NCI-H748 (cell line): ENCODE measurements around the gene KDM4F.
A peak's percentile ranks its signal among the peaks of the same experiment; 100 is the strongest.

Source experiments
- DNase-seq: peaks from one replicate; lab custom pipeline; 2025; ENCODE audit not compliant: unreplicated experiment; lab: John Stamatoyannopoulos, UW

Gene KDM4F

GRCh38 chr11:95059046-95059445 is 9.8 kb downstream of the KDM4F start:
- DNase-seq = no peak

GRCh38 chr11:95065336-95065735 is 16.1 kb downstream of the KDM4F start:
- DNase-seq = peak; percentile 29

GRCh38 chr11:95066716-95067038 is 17.5 kb downstream of the KDM4F start, which contains the start of gene SRSF8:
Gene SRSF8, plus strand, starts transcription at chr11:95066919. Its CDS starts 308 bp downstream, at chr11:95067227.
- DNase-seq = peak; percentile 83

- peak; percentile 85 for DNase-seq
These were observed 18.0 kb downstream of the KDM4F start for GRCh38 chr11:95067039-95067840.

- DNase-seq = no peak
These were observed 18.6 kb downstream of the KDM4F start for GRCh38 chr11:95067841-95068219.

GRCh38 chr11:95068549-95068948 is 19.3 kb downstream of the KDM4F start:
- DNase-seq = peak; percentile 88

- no peak for DNase-seq
These were observed 21.2 kb downstream of the KDM4F start for GRCh38 chr11:95070471-95070870.

GRCh38 chr11:95072948-95073347 is 23.7 kb downstream of the KDM4F start:
- no peak for DNase-seq

GRCh38 chr11:95074792-95075563 is 25.8 kb downstream of the KDM4F start:
- peak; percentile 11 for DNase-seq

GRCh38 chr11:95076416-95076815 is 27.2 kb downstream of the KDM4F start:
- DNase-seq = no peak

- no peak for DNase-seq
These were observed 27.8 kb downstream of the KDM4F start for GRCh38 chr11:95076981-95077380.

GRCh38 chr11:95078526-95078925 is 29.3 kb downstream of the KDM4F start:
- no peak for DNase-seq

- DNase-seq = no peak
These were observed 31.8 kb downstream of the KDM4F start for GRCh38 chr11:95081010-95081409.

GRCh38 chr11:95081412-95081811 is 32.2 kb downstream of the KDM4F start:
- no peak for DNase-seq

GRCh38 chr11:95082576-95083001 is 33.4 kb downstream of the KDM4F start:
- no peak for DNase-seq

- DNase-seq = no peak
These were observed 35.3 kb downstream of the KDM4F start for GRCh38 chr11:95084509-95084908.

GRCh38 chr11:95085117-95085816 is 36.0 kb downstream of the KDM4F start:
- DNase-seq = no peak

GRCh38 chr11:95086151-95086550 is 36.9 kb downstream of the KDM4F start:
- no peak for DNase-seq

GRCh38 chr11:95086836-95087570 is 37.8 kb downstream of the KDM4F start:
- DNase-seq = no peak

- DNase-seq = no peak
These were observed 39.9 kb downstream of the KDM4F start for GRCh38 chr11:95088946-95089619.
